Astrocyte of the spinal cord (primary cell): ENCODE measurements around the gene FNDC3B.

ENCODE experiments used
- DNase-seq: peaks from one replicate; pipeline ENCODE4 v3.0.0; 2011; ENCODE audit warnings: low read depth, low spot score
- H3K4me3 ChIP-seq: 2 replicates; pipeline ENCODE4 v1.5.1; 2011; ENCODE audit warnings: low read depth, mild to moderate bottlenecking, low read length, moderate library complexity
- CTCF ChIP-seq: IDR thresholded peaks from 2 replicates; pipeline ENCODE4 v1.5.1; 2012; ENCODE audit warnings: low read depth, mild to moderate bottlenecking, low read length, inconsistent platforms
- in situ Hi-C: cut with HindIII; loops from 2 replicates; pipeline ENCODE4 v1.10.0; 2017; ENCODE audit warnings: low sequenced_read_pairs

The FNDC3B gene

GRCh38 chr3:172309059-172309458 lies 269.7 kb downstream of the FNDC3B start:
- no peak overlapping the region for H3K4me3 ChIP-seq
- TF ChIP-seq CTCF, result no peak
- in situ Hi-C loops, result no loop called here
- no peak for DNase-seq

- no peak for DNase-seq
- H3K4me3 ChIP-seq, result no peak overlapping the region
- TF ChIP-seq CTCF, result no peak
- in situ Hi-C loops, result no loop called here
Measured at GRCh38 chr3:172309741-172310427, 270.5 kb downstream of the FNDC3B start.

GRCh38 chr3:172310428-172310760 lies 271.0 kb downstream of the FNDC3B start:
- in situ Hi-C loops, result no loop called here
- no peak for DNase-seq
- no peak for TF ChIP-seq CTCF
- H3K4me3 ChIP-seq, result no peak overlapping the region

GRCh38 chr3:172311217-172311616 lies 271.8 kb downstream of the FNDC3B start:
- no peak for DNase-seq
- no peak overlapping the region for H3K4me3 ChIP-seq
- no peak for TF ChIP-seq CTCF
- in situ Hi-C loops, result no loop called here

- TF ChIP-seq CTCF, result no peak
Measured at GRCh38 chr3:172312001-172312400, 272.6 kb downstream of the FNDC3B start.

GRCh38 chr3:172312711-172313110 lies 273.3 kb downstream of the FNDC3B start:
- in situ Hi-C loops, result no loop called here
- no peak for DNase-seq
- TF ChIP-seq CTCF, result no peak
- H3K4me3 ChIP-seq, result no peak overlapping the region

More at GRCh38 chr3:172312001-172312400, 272.6 kb downstream of the FNDC3B start:
- DNase-seq, result no peak
- in situ Hi-C loops, result no loop called here
- no peak overlapping the region for H3K4me3 ChIP-seq
